HEK293 (cell line): ENCODE results near the gene SOX5.

Experiments used
- CTCF ChIA-PET: fragments of 350-600 bp; formaldehyde crosslinking; extraction: SDS; loops from one replicate; lab custom pipeline; 2021; ENCODE audit warnings: antibody characterized with exemption; lab: Yijun Ruan, JAX
- POLR2A ChIA-PET: fragments of 300-600 bp; formaldehyde crosslinking; extraction: SDS; loops from one replicate; lab custom pipeline; 2020; ENCODE audit warnings: antibody characterized with exemption, inconsistent platforms; lab: Yijun Ruan, JAX
- H3K27ac ChIP-seq: fragments of 200-500 bp; sonication (Bioruptor generic); 2 replicates; pipeline ENCODE4 v1.5.1; 2014; ENCODE audit warnings: low read depth, low read length, control low read depth, inconsistent platforms; ENCODE audit errors: extremely low read depth
- H3K36me3 ChIP-seq, 2 experiments: fragments of 200-500 bp in 1 of 2; sonication (Bioruptor generic) in 1 of 2; 1 replicate in 1 of 2; 2 replicates in 1 of 2; pipeline ENCODE4 v1.5.1; 2014 to 2017; ENCODE audit warnings: inconsistent platforms in 2 of 2, low read length in 2 of 2; ENCODE audit not compliant: control insufficient read depth in 2 of 2, insufficient read depth in 1 of 2
- H3K4me1 ChIP-seq: fragments of 200-500 bp; sonication (Bioruptor generic); 2 replicates; pipeline ENCODE4 v1.5.1; 2014; ENCODE audit warnings: mild to moderate bottlenecking, low read length, inconsistent platforms; ENCODE audit not compliant: control insufficient read depth, insufficient read depth
- H3K4me3 ChIP-seq: 2 replicates; pipeline ENCODE4 v1.5.1; 2011; ENCODE audit warnings: low read depth, mild to moderate bottlenecking, control low read depth, low read length, moderate library complexity
- H3K9me3 ChIP-seq: fragments of 200-500 bp; sonication (Bioruptor generic); 2 replicates; pipeline ENCODE4 v1.5.1; 2014; ENCODE audit warnings: low read depth, low read length, inconsistent platforms; ENCODE audit not compliant: control insufficient read depth, insufficient read depth
- HOXD13 ChIP-seq: sonication (generic); formaldehyde crosslinking; IDR thresholded peaks from 2 replicates; pipeline ENCODE4 v1.8.0; 2022; ENCODE audit warnings: missing genetic modification reagents, borderline replicate concordance
- KLF7 ChIP-seq: fragments of 450-650 bp; formaldehyde crosslinking; IDR thresholded peaks from 2 replicates; pipeline ENCODE4 v1.5.1; 2016; ENCODE audit warnings: missing biosample characterization, missing genetic modification characterization, borderline replicate concordance
- OSR2 ChIP-seq: fragments of 450-650 bp; formaldehyde crosslinking; IDR thresholded peaks from 2 replicates; pipeline ENCODE4 v1.5.1; 2016; ENCODE audit warnings: missing biosample characterization, missing genetic modification characterization
- PBX3 ChIP-seq: sonication (generic); formaldehyde crosslinking; IDR thresholded peaks from 2 replicates; pipeline ENCODE4 v1.8.1; 2022; ENCODE audit warnings: mild to moderate bottlenecking, moderate library complexity, missing genetic modification reagents
- SCRT1 ChIP-seq: fragments of 450-650 bp; formaldehyde crosslinking; IDR thresholded peaks from 2 replicates; pipeline ENCODE4 v1.5.1; 2016; ENCODE audit warnings: missing biosample characterization, missing genetic modification characterization, borderline replicate concordance
- WT1 ChIP-seq: fragments of 450-650 bp; formaldehyde crosslinking; IDR thresholded peaks from 2 replicates; pipeline ENCODE4 v1.5.1; 2016; ENCODE audit warnings: missing biosample characterization, missing genetic modification characterization
- ZBTB44 ChIP-seq: fragments of 450-650 bp; IDR thresholded peaks from 2 replicates; pipeline ENCODE4 v1.5.1; 2018; ENCODE audit warnings: missing biosample characterization, mild to moderate bottlenecking, missing genetic modification characterization
- ZBTB7A ChIP-seq: fragments of 450-650 bp; formaldehyde crosslinking; IDR thresholded peaks from 2 replicates; pipeline ENCODE4 v1.5.1; 2016; ENCODE audit warnings: low read depth, missing biosample characterization, missing genetic modification characterization
- ZNF121 ChIP-seq: fragments of 450-650 bp; formaldehyde crosslinking; IDR thresholded peaks from 2 replicates; pipeline ENCODE4 v1.5.1; 2016; ENCODE audit warnings: missing biosample characterization, missing genetic modification characterization
- ZNF19 ChIP-seq: fragments of 450-650 bp; formaldehyde crosslinking; IDR thresholded peaks from 2 replicates; pipeline ENCODE4; 2016; ENCODE audit warnings: missing biosample characterization, missing genetic modification characterization, low read depth
- ZNF335 ChIP-seq: fragments of 450-650 bp; formaldehyde crosslinking; conservative IDR thresholded peaks from 2 replicates; pipeline ENCODE4 v1.5.1; 2016; ENCODE audit warnings: missing biosample characterization, missing genetic modification characterization
- ZNF341 ChIP-seq: fragments of 450-650 bp; formaldehyde crosslinking; IDR thresholded peaks from 2 replicates; pipeline ENCODE4; 2016; ENCODE audit warnings: low read depth, missing biosample characterization, missing genetic modification characterization
- ZNF560 ChIP-seq: fragments of 450-650 bp; formaldehyde crosslinking; IDR thresholded peaks from 2 replicates; pipeline ENCODE4 v1.5.1; 2017; ENCODE audit warnings: missing biosample characterization, missing genetic modification characterization, borderline replicate concordance
- ZNF585B ChIP-seq: fragments of 450-650 bp; formaldehyde crosslinking; IDR thresholded peaks from 2 replicates; pipeline ENCODE4 v1.5.1; 2016; ENCODE audit warnings: missing biosample characterization, missing genetic modification characterization
- ZNF747 ChIP-seq: fragments of 450-650 bp; formaldehyde crosslinking; IDR thresholded peaks from 2 replicates; pipeline ENCODE4 v1.5.1; 2016; ENCODE audit warnings: missing biosample characterization, missing genetic modification characterization
- ZNF792 ChIP-seq: fragments of 450-650 bp; formaldehyde crosslinking; IDR thresholded peaks from 2 replicates; pipeline ENCODE4 v1.5.1; 2016; ENCODE audit warnings: missing biosample characterization, missing genetic modification characterization
- ZSCAN23 ChIP-seq: fragments of 450-650 bp; formaldehyde crosslinking; IDR thresholded peaks from 2 replicates; pipeline ENCODE4 v1.5.1; 2016; ENCODE audit warnings: missing biosample characterization, missing genetic modification characterization
- ZSCAN30 ChIP-seq: fragments of 450-650 bp; IDR thresholded peaks from 2 replicates; pipeline ENCODE4 v1.5.1; 2018; ENCODE audit warnings: missing biosample characterization, mild to moderate bottlenecking, missing genetic modification characterization, moderate library complexity
- TF ChIP-seq, protein P1 (sequence below): fragments of 450-650 bp; formaldehyde crosslinking; IDR thresholded peaks from 2 replicates; pipeline ENCODE4 v1.5.1; 2016; ENCODE audit warnings: missing biosample characterization, missing genetic modification characterization
- TF ChIP-seq, protein P2 (sequence below): fragments of 450-650 bp; formaldehyde crosslinking; IDR thresholded peaks from 2 replicates; pipeline ENCODE4 v1.5.1; 2017; ENCODE audit warnings: missing biosample characterization, missing genetic modification characterization
- TF ChIP-seq, protein P3 (sequence below): fragments of 450-650 bp; formaldehyde crosslinking; IDR thresholded peaks from 2 replicates; pipeline ENCODE4 v1.5.1; 2017; ENCODE audit warnings: missing biosample characterization, missing genetic modification characterization

Gene SOX5

DNA sequence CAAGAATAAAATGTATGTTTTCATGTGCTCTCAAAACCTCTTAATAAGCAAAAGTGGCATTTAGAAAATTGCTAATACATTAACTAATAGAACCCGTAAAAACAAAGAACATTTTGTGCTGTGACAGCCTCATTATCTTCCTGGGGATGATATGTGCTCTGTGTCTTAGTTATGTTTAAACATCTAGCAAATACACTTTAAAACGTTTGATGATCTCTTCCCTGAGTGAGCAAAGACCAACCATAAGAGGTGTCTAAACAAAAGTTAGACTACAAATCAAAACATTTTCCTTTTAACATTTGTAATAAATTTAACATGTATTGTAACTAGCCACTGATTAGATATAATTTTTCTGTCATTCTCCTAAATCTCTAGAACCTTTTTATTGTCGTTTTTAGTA lies 95.8 kb downstream of the SOX5 start (continued):
- TF ChIP-seq, protein P1, sequence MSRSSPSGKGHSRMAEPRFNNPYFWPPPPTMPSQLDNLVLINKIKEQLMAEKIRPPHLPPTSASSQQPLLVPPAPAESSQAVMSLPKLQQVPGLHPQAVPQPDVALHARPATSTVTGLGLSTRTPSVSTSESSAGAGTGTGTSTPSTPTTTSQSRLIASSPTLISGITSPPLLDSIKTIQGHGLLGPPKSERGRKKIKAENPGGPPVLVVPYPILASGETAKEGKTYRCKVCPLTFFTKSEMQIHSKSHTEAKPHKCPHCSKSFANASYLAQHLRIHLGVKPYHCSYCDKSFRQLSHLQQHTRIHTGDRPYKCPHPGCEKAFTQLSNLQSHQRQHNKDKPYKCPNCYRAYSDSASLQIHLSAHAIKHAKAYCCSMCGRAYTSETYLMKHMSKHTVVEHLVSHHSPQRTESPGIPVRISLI (tag by site-specific recombination), result no peak
- TF ChIP-seq ZNF121 (tag by site-specific recombination) (no peak), ZNF19 (tag by site-specific recombination) (no peak), PBX3 (CRISPR knock-in tag) (no peak)

- POLR2A ChIA-PET, result no interaction called here
- no peaks in the 10 kb centered on the region for H3K4me1 ChIP-seq
- no peaks in the 10 kb centered on the region for H3K36me3 ChIP-seq
- no peak overlapping the region for H3K4me3 ChIP-seq
- CTCF ChIA-PET, result no interaction called here
- TF ChIP-seq, protein P2, sequence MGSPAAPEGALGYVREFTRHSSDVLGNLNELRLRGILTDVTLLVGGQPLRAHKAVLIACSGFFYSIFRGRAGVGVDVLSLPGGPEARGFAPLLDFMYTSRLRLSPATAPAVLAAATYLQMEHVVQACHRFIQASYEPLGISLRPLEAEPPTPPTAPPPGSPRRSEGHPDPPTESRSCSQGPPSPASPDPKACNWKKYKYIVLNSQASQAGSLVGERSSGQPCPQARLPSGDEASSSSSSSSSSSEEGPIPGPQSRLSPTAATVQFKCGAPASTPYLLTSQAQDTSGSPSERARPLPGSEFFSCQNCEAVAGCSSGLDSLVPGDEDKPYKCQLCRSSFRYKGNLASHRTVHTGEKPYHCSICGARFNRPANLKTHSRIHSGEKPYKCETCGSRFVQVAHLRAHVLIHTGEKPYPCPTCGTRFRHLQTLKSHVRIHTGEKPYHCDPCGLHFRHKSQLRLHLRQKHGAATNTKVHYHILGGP (tag by site-specific recombination), result no peak
- no peak for TF ChIP-seq ZNF335 (tag by site-specific recombination)
- H3K9me3 ChIP-seq, result no peaks in the 10 kb centered on the region
- no peak overlapping the region for H3K27ac ChIP-seq
Observed at GRCh38 chr12:23851602-23852001, 97.9 kb downstream of the SOX5 start.

- CTCF ChIA-PET, result no interaction called here
Observed at GRCh38 chr12:23847857-23848256, 101.6 kb downstream of the SOX5 start.

More at GRCh38 chr12:23847857-23848256, 101.6 kb downstream of the SOX5 start:
- H3K27ac ChIP-seq, result no peak overlapping the region
- no peaks in the 10 kb centered on the region for H3K9me3 ChIP-seq
- no peaks in the 10 kb centered on the region for H3K4me1 ChIP-seq
- H3K4me3 ChIP-seq, result no peak overlapping the region
- no peaks in the 10 kb centered on the region for H3K36me3 ChIP-seq
- TF ChIP-seq ZNF341 (tag by site-specific recombination) (no peak), ZNF560 (tag by site-specific recombination) (no peak), ZBTB7A (tag by site-specific recombination) (no peak), KLF7 (tag by site-specific recombination) (no peak), SCRT1 (tag by site-specific recombination) (no peak), ZNF585B (tag by site-specific recombination) (no peak), OSR2 (tag by site-specific recombination) (no peak), HOXD13 (CRISPR knock-in tag) (no peak), ZNF792 (no peak), ZBTB44 (tag by site-specific recombination) (no peak), ZSCAN23 (no peak), WT1 (tag by site-specific recombination) (no peak), ZSCAN30 (no peak), ZNF747 (no peak)
- TF ChIP-seq, protein P1 (tag by site-specific recombination), result no peak
- TF ChIP-seq, protein P3, sequence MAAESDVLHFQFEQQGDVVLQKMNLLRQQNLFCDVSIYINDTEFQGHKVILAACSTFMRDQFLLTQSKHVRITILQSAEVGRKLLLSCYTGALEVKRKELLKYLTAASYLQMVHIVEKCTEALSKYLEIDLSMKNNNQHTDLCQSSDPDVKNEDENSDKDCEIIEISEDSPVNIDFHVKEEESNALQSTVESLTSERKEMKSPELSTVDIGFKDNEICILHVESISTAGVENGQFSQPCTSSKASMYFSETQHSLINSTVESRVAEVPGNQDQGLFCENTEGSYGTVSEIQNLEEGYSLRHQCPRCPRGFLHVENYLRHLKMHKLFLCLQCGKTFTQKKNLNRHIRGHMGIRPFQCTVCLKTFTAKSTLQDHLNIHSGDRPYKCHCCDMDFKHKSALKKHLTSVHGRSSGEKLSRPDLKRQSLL (tag by site-specific recombination), result no peak
- TF ChIP-seq, all 188 proteins: peak for 0
- POLR2A ChIA-PET, result no interaction called here
